ENCODE results near the gene ROBO1. TPM values are rescaled to one million over a fixed set of nuclear protein-coding genes. Genes with fewer than 3 reads are reported as not detected.

Gene ROBO1
- total and polyA plus RNA-seq, 2 donors from 2014 or later, result 2.1 to 22.1 TPM

DNA sequence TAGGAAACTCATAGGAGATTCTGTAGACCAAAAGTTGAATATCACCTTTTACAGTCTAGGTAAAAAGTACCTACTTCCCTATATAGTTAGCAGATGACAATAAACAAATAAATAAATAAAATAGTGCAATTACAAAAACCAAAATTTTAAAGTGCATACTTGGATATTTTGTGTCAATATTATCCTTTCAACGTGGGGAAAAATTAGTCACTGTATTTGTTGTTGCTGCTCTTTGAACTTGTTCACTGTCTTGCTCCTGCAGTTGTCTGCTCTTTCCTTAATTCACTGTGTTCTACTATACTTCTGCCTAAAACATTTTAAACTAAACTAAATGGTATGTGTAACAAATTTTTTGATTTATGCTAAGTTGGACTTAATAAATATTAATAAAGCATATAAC lies 889.0 kb downstream of the ROBO1 start:
- no peak for FAIRE-seq
- Histone ChIP-seq H3K4me1 (ENCODE audit: control insufficient read depth in 2 of 3, insufficient read depth in 2 of 3, low read depth in 1 of 3, low read length in 3 of 3) (no peaks in the 10 kb centered on the region), H3K27me3 (ENCODE audit: control insufficient read depth, insufficient read depth, low read length) (no peaks in the 10 kb centered on the region), H3K9me3 (ENCODE audit: control insufficient read depth in 2 of 3, insufficient read depth in 1 of 3, low read length in 3 of 3) (no peaks in the 10 kb centered on the region), H3K27ac (ENCODE audit: low read depth in 2 of 2, low read length in 2 of 2) (no peak overlapping the region), H3K4me3 (ENCODE audit: low read length in 3 of 3) (no peak overlapping the region), H3K36me3 (ENCODE audit: control insufficient read depth in 2 of 3, insufficient read depth in 3 of 3, low read length in 3 of 3) (no peaks in the 10 kb centered on the region), H3K9ac (ENCODE audit: low read length in 3 of 3) (no peak overlapping the region)
- TF ChIP-seq CTCF (IDR thresholded peaks at IDR 0.05; ENCODE audit: borderline replicate concordance, extremely low read depth, insufficient read depth), result no peak
- intact Hi-C loops (cut with DNase I), result no loop called here
- no peak for DNase-seq

GRCh38 chr3:78878011-78878410 lies 889.8 kb downstream of the ROBO1 start:
- Histone ChIP-seq H3K27me3 (ENCODE audit: control insufficient read depth, insufficient read depth, low read length) (no peaks in the 10 kb centered on the region), H3K36me3 (ENCODE audit: control insufficient read depth in 2 of 3, insufficient read depth in 3 of 3, low read length in 3 of 3) (no peaks in the 10 kb centered on the region), H3K4me3 (ENCODE audit: low read length in 3 of 3) (no peak overlapping the region), H3K27ac (ENCODE audit: low read depth in 2 of 2, low read length in 2 of 2) (no peak overlapping the region), H3K9ac (ENCODE audit: low read length in 3 of 3) (no peak overlapping the region), H3K4me1 (ENCODE audit: control insufficient read depth in 2 of 3, insufficient read depth in 2 of 3, low read depth in 1 of 3, low read length in 3 of 3) (no peaks in the 10 kb centered on the region), H3K9me3 (ENCODE audit: control insufficient read depth in 2 of 3, insufficient read depth in 1 of 3, low read length in 3 of 3) (no peaks in the 10 kb centered on the region)
- TF ChIP-seq CTCF (IDR thresholded peaks at IDR 0.05; ENCODE audit: borderline replicate concordance, extremely low read depth, insufficient read depth), result no peak
- FAIRE-seq (no peak), DNase-seq (no peak)
- intact Hi-C loops (cut with DNase I), result no loop called here

- intact Hi-C loops (cut with DNase I), result no loop called here
- TF ChIP-seq CTCF (IDR thresholded peaks at IDR 0.05; ENCODE audit: borderline replicate concordance, extremely low read depth, insufficient read depth), result no peak
- H3K27ac ChIP-seq (ENCODE audit: low read depth in 2 of 2, low read length in 2 of 2), result no peak overlapping the region
- no peak overlapping the region for H3K4me3 ChIP-seq (ENCODE audit: low read length in 3 of 3)
- no peaks in the 10 kb centered on the region for H3K27me3 ChIP-seq (ENCODE audit: control insufficient read depth, insufficient read depth, low read length)
- no peak for DNase-seq
- H3K9ac ChIP-seq (ENCODE audit: low read length in 3 of 3), result no peak overlapping the region
- H3K4me1 ChIP-seq (ENCODE audit: control insufficient read depth in 2 of 3, insufficient read depth in 2 of 3, low read depth in 1 of 3, low read length in 3 of 3), result no peaks in the 10 kb centered on the region
- no peaks in the 10 kb centered on the region for H3K9me3 ChIP-seq (ENCODE audit: control insufficient read depth in 2 of 3, insufficient read depth in 1 of 3, low read length in 3 of 3)
- H3K36me3 ChIP-seq (ENCODE audit: control insufficient read depth in 2 of 3, insufficient read depth in 3 of 3, low read length in 3 of 3), result no peaks in the 10 kb centered on the region
- FAIRE-seq, result no peak
These were observed 891.9 kb downstream of the ROBO1 start for GRCh38 chr3:78875851-78876250.

GRCh38 chr3:78875436-78875835 lies 892.4 kb downstream of the ROBO1 start:
- Histone ChIP-seq H3K9me3 (ENCODE audit: control insufficient read depth in 2 of 3, insufficient read depth in 1 of 3, low read length in 3 of 3) (no peaks in the 10 kb centered on the region), H3K27ac (ENCODE audit: low read depth in 2 of 2, low read length in 2 of 2) (no peak overlapping the region), H3K9ac (ENCODE audit: low read length in 3 of 3) (no peak overlapping the region), H3K36me3 (ENCODE audit: control insufficient read depth in 2 of 3, insufficient read depth in 3 of 3, low read length in 3 of 3) (no peaks in the 10 kb centered on the region), H3K27me3 (ENCODE audit: control insufficient read depth, insufficient read depth, low read length) (no peaks in the 10 kb centered on the region), H3K4me1 (ENCODE audit: control insufficient read depth in 2 of 3, insufficient read depth in 2 of 3, low read depth in 1 of 3, low read length in 3 of 3) (no peaks in the 10 kb centered on the region), H3K4me3 (ENCODE audit: low read length in 3 of 3) (no peak overlapping the region)
- DNase-seq, result no peak
- intact Hi-C loops (cut with DNase I), result no loop called here
- no peak for TF ChIP-seq CTCF (IDR thresholded peaks at IDR 0.05; ENCODE audit: borderline replicate concordance, extremely low read depth, insufficient read depth)
- FAIRE-seq, result no peak

Measured in kidney (tissue), 14 donors.